Activated CD8-positive, alpha-beta T cell treated with anti-CD3 and anti-CD28 coated beads for 36 hours (primary cell): ENCODE results near the gene PRIMPOL. TPM values are rescaled to one million over a fixed set of nuclear protein-coding genes. Genes with fewer than 3 reads are reported as not detected.

Experiments used
- ATAC-seq: fragments of 200-7000 bp; cut with Tn5 transposase; one replicate; pipeline ENCODE4 v1.10.0; 2021; ENCODE audit warnings: mild to moderate bottlenecking, moderate library complexity
- CTCF ChIA-PET: fragments of 350-600 bp; sonication (Branson Sonifier 250); formaldehyde crosslinking; loops from one replicate; lab custom pipeline; 2021; ENCODE audit warnings: antibody characterized with exemption; lab: Charles Lee
- POLR2A ChIA-PET: fragments of 350-600 bp; sonication (Branson Sonifier 250); formaldehyde crosslinking; loops from one replicate; lab custom pipeline; 2021; ENCODE audit warnings: antibody characterized with exemption; lab: Charles Lee
- DNase-seq: peaks from one replicate; pipeline ENCODE4 v3.0.0-alpha.2; 2020
- H3K27ac Mint-ChIP-seq: one replicate; pipeline ENCODE4 v1.8.0; 2021; ENCODE audit warnings: mild to moderate bottlenecking, mixed read lengths
- H3K27me3 Mint-ChIP-seq: one replicate; pipeline ENCODE4 v1.8.0; 2021; ENCODE audit warnings: mixed read lengths
- H3K36me3 Mint-ChIP-seq: one replicate; pipeline ENCODE4 v1.8.0; 2021; ENCODE audit warnings: low read depth, mixed read lengths
- H3K4me1 Mint-ChIP-seq: one replicate; pipeline ENCODE4 v1.8.0; 2021; ENCODE audit warnings: low read depth, mixed read lengths
- H3K4me3 Mint-ChIP-seq: one replicate; pipeline ENCODE4 v1.8.0; 2021; ENCODE audit warnings: mild to moderate bottlenecking, moderate library complexity, mixed read lengths
- H3K9me3 Mint-ChIP-seq: one replicate; pipeline ENCODE4 v1.8.0; 2021; ENCODE audit warnings: mixed read lengths
- CTCF ChIP-seq: fragments of 200-600 bp; IDR thresholded peaks from one replicate; pipeline ENCODE4 v1.8.0; 2022; ENCODE audit warnings: antibody characterized with exemption, mild to moderate bottlenecking
- intact Hi-C: fragments of 100-400 bp; cut with micrococcal nuclease; formaldehyde crosslinking; loops from one replicate; pipeline ENCODE4 v1.10.0; 2022
- total RNA-seq, 2 experiments: library from RNA; stranded (reverse); gene quantifications; one replicate each; pipeline ENCODE4 v1.2.3, GENCODE V29; 2021

Gene PRIMPOL
- total RNA-seq, 2 experiments from 2014 or later: 16.9 to 17.3 TPM

GRCh38 chr4:184721254-184721653 lies 71.7 kb downstream of the PRIMPOL start:
- ChIA-PET POLR2A (interaction anchor here (2.4 kb wide), 1 partner anchor 12 kb away, joined by 16 read pairs; the partner anchor contains the start of gene CENPU), CTCF (interaction anchor here (1.2 kb wide), 1 partner anchor 457 kb away, joined by 3 read pairs; no protein-coding TSS in a partner anchor)
- no peaks in the 10 kb centered on the region for H3K27me3 Mint-ChIP-seq
- peaks cover 8% of the 10 kb centered on the region for H3K4me1 Mint-ChIP-seq
- H3K9me3 Mint-ChIP-seq: peaks cover 13% of the 10 kb centered on the region
- no peak overlapping the region for H3K4me3 Mint-ChIP-seq
- ATAC-seq: no peak
- no peak for TF ChIP-seq CTCF
- intact Hi-C loops: no loop called here
- peaks cover 79% of the 10 kb centered on the region for H3K36me3 Mint-ChIP-seq
- no peak for DNase-seq
- no peak overlapping the region for H3K27ac Mint-ChIP-seq

- ChIA-PET POLR2A (interaction anchor here (3.2 kb wide), 1 partner anchor 11 kb away, joined by 21 read pairs; the partner anchor contains the start of gene CENPU), CTCF (interaction anchor here (0.7 to 1.5 kb wide), 5 partner anchors 10 to 240 kb away, joined by 3 to 4 read pairs (median 3); partner anchors contain the start of gene CENPU)
- no peak for ATAC-seq
- peaks cover 13% of the 10 kb centered on the region for H3K9me3 Mint-ChIP-seq
- intact Hi-C loops: no loop called here
- no peak overlapping the region for H3K4me3 Mint-ChIP-seq
- no peak for DNase-seq
- no peaks in the 10 kb centered on the region for H3K27me3 Mint-ChIP-seq
- no peak overlapping the region for H3K27ac Mint-ChIP-seq
- no peak for TF ChIP-seq CTCF
- peaks cover 8% of the 10 kb centered on the region for H3K4me1 Mint-ChIP-seq
- peaks cover 79% of the 10 kb centered on the region for H3K36me3 Mint-ChIP-seq
Observed at GRCh38 chr4:184722798-184723197, 73.3 kb downstream of the PRIMPOL start.

GRCh38 chr4:184727430-184727829 lies 77.9 kb downstream of the PRIMPOL start:
- Mint-ChIP-seq H3K4me1 (peaks cover 15% of the 10 kb centered on the region), H3K27ac (no peak overlapping the region), H3K4me3 (no peak overlapping the region), H3K27me3 (no peaks in the 10 kb centered on the region), H3K36me3 (peaks cover 71% of the 10 kb centered on the region), H3K9me3 (peaks cover 3% of the 10 kb centered on the region)
- ChIA-PET POLR2A (interaction anchor here (0.6 to 1.0 kb wide), 2 partner anchors 20 to 24 kb away, joined by 3 read pairs; no protein-coding TSS in a partner anchor), CTCF (no interaction called here)
- ATAC-seq: no peak
- no peak for DNase-seq
- no peak for TF ChIP-seq CTCF
- intact Hi-C loops: no loop called here

- DNase-seq: no peak
- no peak overlapping the region for H3K4me3 Mint-ChIP-seq
- TF ChIP-seq CTCF: no peak
- no peak overlapping the region for H3K27ac Mint-ChIP-seq
- H3K4me1 Mint-ChIP-seq: peaks cover 16% of the 10 kb centered on the region
- no peaks in the 10 kb centered on the region for H3K9me3 Mint-ChIP-seq
- intact Hi-C loops: no loop called here
- ChIA-PET CTCF (interaction anchor here (1.1 kb wide), 1 partner anchor 17 kb away, joined by 3 read pairs; no protein-coding TSS in a partner anchor), POLR2A (no interaction called here)
- peaks cover 64% of the 10 kb centered on the region for H3K36me3 Mint-ChIP-seq
- no peaks in the 10 kb centered on the region for H3K27me3 Mint-ChIP-seq
- ATAC-seq: no peak
Observed at GRCh38 chr4:184728858-184729257, 79.3 kb downstream of the PRIMPOL start.

GRCh38 chr4:184729946-184730345 lies 80.4 kb downstream of the PRIMPOL start:
- ATAC-seq: no peak
- Mint-ChIP-seq H3K4me1 (peaks cover 21% of the 10 kb centered on the region), H3K27me3 (no peaks in the 10 kb centered on the region), H3K27ac (no peak overlapping the region), H3K36me3 (peaks cover 54% of the 10 kb centered on the region), H3K9me3 (no peaks in the 10 kb centered on the region), H3K4me3 (no peak overlapping the region)
- TF ChIP-seq CTCF: no peak
- ChIA-PET POLR2A (interaction anchor here (0.7 to 1.3 kb wide), 4 partner anchors 23 to 104 kb away, joined by 3 to 4 read pairs (median 3); no protein-coding TSS in a partner anchor), CTCF (no interaction called here)
- intact Hi-C loops: loop anchor here (5.0 to 10.0 kb wide), 2 partner anchors 83 to 445 kb away; partner anchors contain the start of genes CASP3 and PRIMPOL
- no peak for DNase-seq
